Activated CD4-positive, alpha-beta memory T cell treated with anti-CD3 and anti-CD28 coated beads, Interleukin-2, amount 10 ng/mL, durations not matched to agents 7 days and 5 days (primary cell): ENCODE data around the gene NYAP1. TPM values are rescaled to one million over a fixed set of nuclear protein-coding genes. Genes with fewer than 3 reads are reported as not detected.

ENCODE experiments used
- CTCF ChIA-PET: fragments of 350-600 bp; sonication (Branson Sonifier 250); formaldehyde crosslinking; loops from one replicate; lab custom pipeline; 2021; ENCODE audit warnings: antibody characterized with exemption, inconsistent platforms; lab: Charles Lee
- POLR2A ChIA-PET: fragments of 350-600 bp; sonication (Branson Sonifier 250); formaldehyde crosslinking; loops from one replicate; lab custom pipeline; 2021; ENCODE audit warnings: antibody characterized with exemption; lab: Charles Lee
- DNase-seq: peaks from one replicate; pipeline ENCODE4 v3.0.0-alpha.2; 2020
- H3K27ac Mint-ChIP-seq: one replicate; pipeline ENCODE4 v1.8.0; 2021; ENCODE audit warnings: mild to moderate bottlenecking, mixed read lengths
- H3K27me3 Mint-ChIP-seq: one replicate; pipeline ENCODE4 v1.8.0; 2021; ENCODE audit warnings: mixed read lengths
- H3K36me3 Mint-ChIP-seq: one replicate; pipeline ENCODE4 v1.8.0; 2021; ENCODE audit warnings: low read depth, mixed read lengths
- H3K4me1 Mint-ChIP-seq: one replicate; pipeline ENCODE4 v1.8.0; 2021; ENCODE audit warnings: mixed read lengths
- H3K4me3 Mint-ChIP-seq: one replicate; pipeline ENCODE4 v1.8.0; 2021; ENCODE audit warnings: mild to moderate bottlenecking, mixed read lengths
- H3K9me3 Mint-ChIP-seq: one replicate; pipeline ENCODE4 v1.8.0; 2021; ENCODE audit warnings: mixed read lengths
- total RNA-seq, 2 experiments: library from RNA; stranded (reverse); gene quantifications; one replicate each; pipeline ENCODE4 v1.2.3, GENCODE V29; 2021

NYAP1 gene
- total RNA-seq, 2 experiments from 2014 or later = 0.05 to 0.13 TPM

DNA sequence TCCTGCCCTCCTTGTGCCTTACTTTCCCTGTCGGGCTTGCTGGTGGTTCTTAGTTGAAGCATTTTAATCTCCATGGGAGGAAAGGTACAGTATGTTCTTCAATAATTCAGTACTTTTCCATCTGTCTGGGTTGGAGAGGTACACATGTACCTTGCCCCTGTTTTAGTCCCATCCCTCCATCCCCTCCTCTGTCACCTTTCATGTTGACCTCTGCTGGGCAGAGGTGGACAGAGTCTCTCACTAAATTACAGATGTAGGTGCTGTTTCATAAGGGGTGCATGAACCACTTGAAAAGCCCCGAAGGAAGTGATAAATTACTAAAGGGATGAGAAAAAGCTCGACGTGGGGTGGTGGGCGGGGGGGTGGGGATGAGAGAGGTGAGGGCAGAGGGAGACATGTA, 60.7 kb downstream of the NYAP1 start:
- H3K9me3 Mint-ChIP-seq = no peaks in the 10 kb centered on the region
- H3K36me3 Mint-ChIP-seq = peaks cover 41% of the 10 kb centered on the region
- ChIA-PET POLR2A (interaction anchor here (1.2 to 2.9 kb wide), 9 partner anchors 9 to 116 kb away, joined by 3 to 17 read pairs (median 6); partner anchors contain the start of genes FBXO24, LRCH4, MEPCE and ZCWPW1), CTCF (interaction anchor here (0.6 to 11.6 kb wide), 3 partner anchors 16 to 392 kb away, joined by 3 to 144 read pairs (median 6); partner anchors contain the start of gene MOSPD3)
- peak overlapping the region; percentile 96 for H3K27ac Mint-ChIP-seq
- H3K4me1 Mint-ChIP-seq = peaks cover 94% of the 10 kb centered on the region
- H3K27me3 Mint-ChIP-seq = no peaks in the 10 kb centered on the region
- H3K4me3 Mint-ChIP-seq = peak overlapping the region; percentile 97
- no peak for DNase-seq

Other genes with a start within 250 kb of the NYAP1 start
- gene SPDYE3, start 176.2 kb upstream of the NYAP1 start, total RNA-seq = not detected
- 10 to 100 TPM; 39.8 to 40.6 TPM for gene PILRB, start 125.8 kb upstream of the NYAP1 start, total RNA-seq
- gene PILRA, start 110.4 kb upstream of the NYAP1 start, total RNA-seq = 1 to 10 TPM; 1.3 to 1.5 TPM
- 1 to 10 TPM; 2.7 to 3.0 TPM for gene ZCWPW1, start 55.2 kb upstream of the NYAP1 start, total RNA-seq
- gene MEPCE, start 54.1 kb upstream of the NYAP1 start, total RNA-seq = 10 to 100 TPM; 36.7 to 40.1 TPM
- gene PPP1R35, start 47.4 kb upstream of the NYAP1 start, total RNA-seq = 100 to 1,000 TPM; 100 to 101 TPM
- 1 to 10 TPM; 4.0 to 4.3 TPM for gene SPACDR, start 19.7 kb upstream of the NYAP1 start, total RNA-seq
- gene TSC22D4, start 4.7 kb upstream of the NYAP1 start, total RNA-seq = 100 to 1,000 TPM; 133 to 136 TPM
- gene AGFG2, start 55.3 kb downstream of the NYAP1 start, total RNA-seq = 10 to 100 TPM; 53.9 to 59.8 TPM
- gene SAP25, start 90.0 kb downstream of the NYAP1 start, total RNA-seq = 10 to 100 TPM; 29.1 to 30.0 TPM
- gene LRCH4, start 102.2 kb downstream of the NYAP1 start, total RNA-seq = 100 to 1,000 TPM; 199 to 204 TPM
- gene FBXO24, start 102.4 kb downstream of the NYAP1 start, total RNA-seq = 1 to 10 TPM; 1.8 to 2.7 TPM
- gene PCOLCE, start 118.4 kb downstream of the NYAP1 start, total RNA-seq = 10 to 100 TPM; 16.0 to 18.7 TPM
- gene MOSPD3, start 128.6 kb downstream of the NYAP1 start, total RNA-seq = 10 to 100 TPM; 47.2 to 53.3 TPM
- gene TFR2, start 157.6 kb downstream of the NYAP1 start, total RNA-seq = 1 to 10 TPM; 8.8 to 9.2 TPM
- not detected for gene ACTL6B, start 172.5 kb downstream of the NYAP1 start, total RNA-seq
- 100 to 1,000 TPM; 263 to 266 TPM for gene GNB2, start 189.8 kb downstream of the NYAP1 start, total RNA-seq
- 10 to 100 TPM; 43.4 to 47.4 TPM for gene GIGYF1, start 210.3 kb downstream of the NYAP1 start, total RNA-seq
- 10 to 100 TPM; 32.5 to 35.2 TPM for gene POP7, start 222.2 kb downstream of the NYAP1 start, total RNA-seq
- not detected for gene EPO, start 236.5 kb downstream of the NYAP1 start, total RNA-seq
- not detected for gene ZAN, start 249.7 kb downstream of the NYAP1 start, total RNA-seq